H1 (cell line): Measurements from ENCODE around the gene SLX9. TPM values are rescaled to one million over a fixed set of nuclear protein-coding genes. Genes with fewer than 3 reads are reported as not detected.

Experiments used
- CTCF ChIA-PET: fragments of 300-600 bp; sonication (Branson Sonifier 250); formaldehyde crosslinking; loops from one replicate; lab custom pipeline; 2021; ENCODE audit not compliant: partially characterized antibody; lab: Charles Lee
- POLR2A ChIA-PET: fragments of 300-600 bp; sonication (Branson Sonifier 250); formaldehyde crosslinking; loops from one replicate; lab custom pipeline; 2021; ENCODE audit warnings: inconsistent platforms; ENCODE audit not compliant: partially characterized antibody; lab: Charles Lee
- DNase-seq, 2 experiments: peaks; one replicate each; pipeline versions ENCODE4 v3.0.0 to v3.0.0-alpha.2; 2010 to 2022; ENCODE audit warnings: low spot score in 2 of 2, low read depth in 1 of 2, mixed read lengths in 1 of 2
- FAIRE-seq: peaks from 2 replicates; lab custom pipeline; 2011; peaks lifted over from hg19 to GRCh38; lab: Jason Lieb, UNC
- H2AFZ ChIP-seq: 2 replicates; pipeline ENCODE4 v1.8.1; 2012; ENCODE audit warnings: low read length, inconsistent platforms
- H2AK5ac ChIP-seq: 2 replicates; pipeline ENCODE4 v1.6.1; 2013; ENCODE audit warnings: low read depth, low read length
- H2BK120ac ChIP-seq: replicated peaks from 2 replicates; pipeline ENCODE3; 2013; ENCODE audit warnings: low read depth, low read length, inconsistent platforms
- H2BK12ac ChIP-seq: 2 replicates; pipeline ENCODE4 v1.6.1; 2013; ENCODE audit warnings: low read depth, low read length
- H2BK15ac ChIP-seq: 2 replicates; pipeline ENCODE4 v1.6.1; 2013; ENCODE audit warnings: low read length
- H2BK20ac ChIP-seq: 2 replicates; pipeline ENCODE4 v1.6.1; 2013; ENCODE audit warnings: low read length
- H2BK5ac ChIP-seq: 2 replicates; pipeline ENCODE4 v1.6.1; 2013; ENCODE audit warnings: low read depth, low read length
- H3K14ac ChIP-seq: 2 replicates; pipeline ENCODE4 v1.6.1; 2013; ENCODE audit warnings: inconsistent platforms; ENCODE audit not compliant: insufficient read length
- H3K18ac ChIP-seq: 2 replicates; pipeline ENCODE4 v1.6.1; 2013; ENCODE audit warnings: low read length; ENCODE audit errors: extremely low read depth
- H3K23ac ChIP-seq: 2 replicates; pipeline ENCODE4 v1.6.1; 2013; ENCODE audit warnings: inconsistent platforms; ENCODE audit not compliant: insufficient read length
- H3K23me2 ChIP-seq: 2 replicates; pipeline ENCODE4 v1.6.1; 2013; ENCODE audit warnings: low read depth, low read length
- H3K27ac ChIP-seq: 2 replicates; pipeline ENCODE4 v1.6.1; 2011; ENCODE audit warnings: low read depth, low read length, inconsistent platforms
- H3K27me3 ChIP-seq, 4 experiments: replicated peaks in 1 of 4; 1 replicate in 1 of 4; 2 replicates in 3 of 4; pipeline versions ENCODE4 v1.6.1 to v1.8.1; 2011 to 2013; ENCODE audit warnings: low read length in 3 of 4, mild to moderate bottlenecking in 3 of 4, inconsistent platforms in 2 of 4, mixed read lengths in 2 of 4, moderate library complexity in 1 of 4; ENCODE audit not compliant: control insufficient read depth in 3 of 4, insufficient read depth in 3 of 4; ENCODE audit errors: extremely low read depth in 1 of 4
- H3K36me3 ChIP-seq, 4 experiments: 2 replicates each; pipeline versions ENCODE4 v1.6.1 to v1.8.1; 2011 to 2013; ENCODE audit warnings: mild to moderate bottlenecking in 4 of 4, low read length in 3 of 4, moderate library complexity in 2 of 4, control low read depth in 1 of 4, inconsistent platforms in 1 of 4; ENCODE audit not compliant: insufficient read depth in 4 of 4, control insufficient read depth in 2 of 4
- H3K4ac ChIP-seq: replicated peaks from 2 replicates; pipeline ENCODE3; 2013; ENCODE audit warnings: low read length, low read depth, mixed read lengths, inconsistent platforms; ENCODE audit not compliant: insufficient read length
- H3K4me1 ChIP-seq, 4 experiments: replicated peaks in 1 of 4; 1 replicate in 1 of 4; 2 replicates in 3 of 4; pipeline versions ENCODE4 v1.6.1 to v1.8.1; 2011 to 2013; ENCODE audit warnings: low read length in 3 of 4, inconsistent platforms in 2 of 4, mixed read lengths in 1 of 4; ENCODE audit not compliant: insufficient read depth in 4 of 4, control insufficient read depth in 3 of 4
- H3K4me2 ChIP-seq, 2 experiments: 2 replicates each; pipeline versions ENCODE4 v1.6.1 to v1.8.1; 2011 to 2013; ENCODE audit warnings: low read depth in 2 of 2, low read length in 2 of 2, control low read depth in 1 of 2, inconsistent platforms in 1 of 2, mild to moderate bottlenecking in 1 of 2; ENCODE audit not compliant: insufficient read depth in 1 of 2
- H3K4me3 ChIP-seq, 4 experiments: fragments of 200-600, 300-600 bp in 1 of 4; sonication (generic), shearing (Covaris generic), sonication (Bioruptor Twin) in 1 of 4; 2 replicates each; pipeline versions ENCODE4 v1.5.1 to v1.8.1; 2011 to 2016; ENCODE audit warnings: low read length in 4 of 4, low read depth in 3 of 4, control low read depth in 2 of 4, inconsistent platforms in 2 of 4, mild to moderate bottlenecking in 2 of 4, mixed read lengths in 1 of 4, moderate library complexity in 1 of 4; ENCODE audit not compliant: insufficient read depth in 2 of 4; ENCODE audit errors: extremely low read depth in 1 of 4
- H3K56ac ChIP-seq: replicated peaks from 2 replicates; pipeline ENCODE3; 2013; ENCODE audit warnings: low read depth, mild to moderate bottlenecking, mixed read lengths, low read length, inconsistent platforms; ENCODE audit not compliant: insufficient read length
- H3K79me1 ChIP-seq: 2 replicates; pipeline ENCODE4 v1.6.1; 2013; ENCODE audit warnings: low read depth, low read length, control low read depth
- H3K79me2 ChIP-seq, 2 experiments: 2 replicates each; pipeline versions ENCODE4 v1.6.1 to v1.8.1; 2012 to 2013; ENCODE audit warnings: low read length in 2 of 2, mild to moderate bottlenecking in 2 of 2, inconsistent platforms in 1 of 2; ENCODE audit not compliant: insufficient read depth in 2 of 2, control insufficient read depth in 1 of 2
- H3K9ac ChIP-seq, 4 experiments: replicated peaks in 1 of 4; 1 replicate in 1 of 4; 2 replicates in 3 of 4; pipeline versions ENCODE4 v1.6.1 to v1.8.1; 2011 to 2013; ENCODE audit warnings: low read depth in 3 of 4, low read length in 3 of 4, control low read depth in 2 of 4, mild to moderate bottlenecking in 2 of 4, moderate library complexity in 2 of 4, inconsistent platforms in 1 of 4; ENCODE audit errors: extremely low read depth in 1 of 4
- H3K9me3 ChIP-seq, 2 experiments: 2 replicates each; pipeline versions ENCODE4 v1.6.1 to v1.8.1; 2012 to 2013; ENCODE audit warnings: mild to moderate bottlenecking in 2 of 2, moderate library complexity in 2 of 2, control low read depth in 1 of 2, inconsistent platforms in 1 of 2, low read depth in 1 of 2, low read length in 1 of 2, mixed read lengths in 1 of 2; ENCODE audit not compliant: insufficient read depth in 2 of 2
- H4K20me1 ChIP-seq, 2 experiments: replicated peaks in 1 of 2; 2 replicates each; pipeline versions ENCODE3 to v1.8.1; 2011 to 2013; ENCODE audit warnings: inconsistent platforms in 2 of 2, low read length in 2 of 2, mild to moderate bottlenecking in 1 of 2; ENCODE audit not compliant: insufficient read depth in 2 of 2, control insufficient read depth in 1 of 2
- H4K5ac ChIP-seq: 2 replicates; pipeline ENCODE4 v1.6.1; 2013; ENCODE audit warnings: low read length, low read depth, mixed read lengths, inconsistent platforms; ENCODE audit not compliant: insufficient read length
- H4K8ac ChIP-seq: 2 replicates; pipeline ENCODE4 v1.8.0; 2013; ENCODE audit warnings: mild to moderate bottlenecking, moderate library complexity, low read length, inconsistent platforms; ENCODE audit not compliant: insufficient read depth; ENCODE audit errors: extremely low read depth
- H4K91ac ChIP-seq: replicated peaks from 2 replicates; pipeline ENCODE3; 2013; ENCODE audit warnings: low read length, mixed read lengths, inconsistent platforms; ENCODE audit not compliant: insufficient read length
- CHD2 ChIP-seq: IDR thresholded peaks from 2 replicates; pipeline ENCODE4 v1.6.1; 2012; ENCODE audit warnings: low read length, improper control_type of control experiment
- EGR1 ChIP-seq: IDR thresholded peaks from 2 replicates; pipeline ENCODE4 v1.6.1; 2011; ENCODE audit warnings: low read depth, low read length, borderline replicate concordance
- GABPA ChIP-seq: IDR thresholded peaks from 2 replicates; pipeline ENCODE4 v1.6.1; 2011; ENCODE audit warnings: mild to moderate bottlenecking, low read length, moderate library complexity, borderline replicate concordance; ENCODE audit not compliant: insufficient read depth
- GTF2F1 ChIP-seq: IDR thresholded peaks from 2 replicates; pipeline ENCODE4 v1.6.1; 2012; ENCODE audit warnings: low read depth, low read length, improper control_type of control experiment, borderline replicate concordance
- HDAC2 ChIP-seq, 2 experiments: fragments of 300-600 bp in 1 of 2; sonication (generic) in 1 of 2; IDR thresholded peaks; 2 replicates each; pipeline ENCODE4 v1.6.1; 2011 to 2012; ENCODE audit warnings: low read depth in 2 of 2, low read length in 2 of 2, mild to moderate bottlenecking in 2 of 2, moderate library complexity in 2 of 2, borderline replicate concordance in 1 of 2, inconsistent platforms in 1 of 2
- JUND ChIP-seq: IDR thresholded peaks from 2 replicates; pipeline ENCODE4 v1.6.1; 2011; ENCODE audit warnings: mild to moderate bottlenecking, improper control_type of control experiment, low read length
- KDM1A ChIP-seq: fragments of 200-600, 300-600 bp; sonication (generic); IDR thresholded peaks from 2 replicates; pipeline ENCODE4 v1.7.1; 2016; ENCODE audit warnings: mild to moderate bottlenecking, low read length, borderline replicate concordance
- KDM4A ChIP-seq: IDR thresholded peaks from one replicate; pipeline ENCODE4 v1.7.1; 2012; ENCODE audit warnings: low read depth, mild to moderate bottlenecking, moderate library complexity, low read length, inconsistent platforms; ENCODE audit not compliant: severe bottlenecking
- KDM5A ChIP-seq: fragments of 200-600 bp; IDR thresholded peaks from 2 replicates; pipeline ENCODE4 v1.7.1; 2012; ENCODE audit warnings: mild to moderate bottlenecking, low read length, inconsistent platforms, mixed read lengths
- NRF1 ChIP-seq: IDR thresholded peaks from 2 replicates; pipeline ENCODE4 v1.6.1; 2011; ENCODE audit warnings: mild to moderate bottlenecking, low read depth, low read length, improper control_type of control experiment
- PHF8 ChIP-seq: fragments of 200-600 bp; sonication (generic); conservative IDR thresholded peaks from 2 replicates; pipeline ENCODE4 v1.7.1; 2012; ENCODE audit warnings: low read depth, mild to moderate bottlenecking, inconsistent platforms, low read length, moderate library complexity
- RAD21 ChIP-seq, 2 experiments: IDR thresholded peaks in 1 of 2; conservative IDR thresholded peaks in 1 of 2; 2 replicates each; pipeline ENCODE4 v1.6.1; 2011; ENCODE audit warnings: low read depth in 2 of 2, low read length in 2 of 2, improper control_type of control experiment in 1 of 2, inconsistent platforms in 1 of 2, mild to moderate bottlenecking in 1 of 2, moderate library complexity in 1 of 2
- TAF7 ChIP-seq: optimal IDR thresholded peaks from 2 replicates; pipeline ENCODE3; 2011; ENCODE audit warnings: low read depth, mild to moderate bottlenecking, inconsistent platforms, low read length, moderate library complexity, borderline replicate concordance
- WGBS, 2 experiments: shearing (Covaris generic) in 1 of 2; methylation state at CpG; one replicate each; pipeline versions ENCODE4 v1.1.6 to v1.1.7; 2013 to 2015; ENCODE audit warnings: low lambda C conversion rate in 2 of 2, mixed read lengths in 2 of 2, inconsistent platforms in 1 of 2, low coverage in 1 of 2, missing lambda C conversion rate in 1 of 2; ENCODE audit not compliant: insufficient replicate concordance in 2 of 2, insufficient coverage in 1 of 2, insufficient read length in 1 of 2; ENCODE audit errors: extremely low coverage in 1 of 2, missing lambda C conversion rate in 1 of 2; 5-methylcytosine and 5-hydroxymethylcytosine counted together
- polyA plus RNA-seq, 7 experiments: library from polyadenylated mRNA; depleted of rRNA in 3 of 7; stranded (reverse) in 5 of 7; unstranded in 2 of 7; fragments of >200 nt in 5 of 7; fragments of 200-250 nt in 2 of 7; gene quantifications; 1 replicate in 5 of 7; 2 replicates in 1 of 7; 4 replicates in 1 of 7; pipeline versions ENCODE4 v1.2.1 to v1.2.3, GENCODE V29; 2011 to 2013; ENCODE audit warnings: missing spikeins in 2 of 7, mixed read lengths in 2 of 7
- total RNA-seq: library from RNA; stranded (reverse); fragmentation: NEBNext Ultra II Directional; extraction: Animal tissue kit (Norgen Biotek cat#: 25700); gene quantifications from 2 replicates; pipeline ENCODE4 v1.2.1, GENCODE V29; 2021

SLX9 gene
- total and polyA plus RNA-seq, 2 of the 8 experiments (the other 6 are each of a cell fraction or from before 2014, with no cell fraction given), result 17.7 to 57.3 TPM

DNA sequence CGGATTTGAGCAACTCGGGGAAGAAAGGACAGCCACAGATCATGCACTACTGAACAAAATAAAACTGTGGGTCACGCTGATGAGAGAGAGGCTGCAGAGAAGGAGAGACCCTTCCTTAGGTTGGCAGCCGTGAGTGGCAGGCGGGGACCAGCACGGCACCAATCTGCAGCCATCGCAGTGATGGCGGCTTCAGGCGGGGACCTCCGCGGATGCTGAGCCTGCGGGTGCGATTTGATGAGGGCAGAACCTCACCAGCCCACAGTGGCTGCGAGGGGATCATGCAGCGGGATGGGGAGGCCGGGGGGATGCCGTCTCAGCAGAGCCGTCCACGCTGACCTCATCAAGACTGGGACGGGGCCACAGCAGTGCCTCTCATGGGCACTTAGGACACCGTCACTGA is 30.9 kb upstream of the SLX9 start:
- no peak overlapping the region for H3K4me3 ChIP-seq
- peaks cover 0 to 11% (median 0%) of the 10 kb centered on the region in 4 experiments; a peak in 3 of 7 replicates for H3K4me1 ChIP-seq
- no peak overlapping the region for H3K27ac ChIP-seq
- H4K5ac ChIP-seq, result no peak overlapping the region
- ChIA-PET CTCF (interaction anchor here (0.7 to 4.4 kb wide), 4 partner anchors 11 to 70 kb away, joined by 3 to 28 read pairs (median 3); no protein-coding TSS in a partner anchor), POLR2A (no interaction called here)
- H3K79me2 ChIP-seq, result no peaks in the 10 kb centered on the region
- no peak overlapping the region for H2BK120ac ChIP-seq
- no peak for DNase-seq
- H4K20me1 ChIP-seq, result peaks cover 0 to 6% of the 10 kb centered on the region in 2 experiments
- H3K36me3 ChIP-seq, result no peaks in the 10 kb centered on the region
- no peak overlapping the region for H3K4me2 ChIP-seq
- H3K18ac ChIP-seq, result no peak overlapping the region
- no peak overlapping the region for H3K23ac ChIP-seq
- no peak overlapping the region; the same call in 1 of the 2 replicates for H2AK5ac ChIP-seq
- H4K91ac ChIP-seq, result no peak overlapping the region
- no peaks in the 10 kb centered on the region for H3K9me3 ChIP-seq
- H3K4ac ChIP-seq, result no peak overlapping the region
- no peak for FAIRE-seq
- 93% methylated on average over 19 of the region's 21 CpGs; no CpG with 5 or more reads in 1 of the 2 experiments for WGBS, 2 experiments
- peaks cover 9% of the 10 kb centered on the region; the same call in 1 of the 2 replicates for H3K23me2 ChIP-seq
- no peak overlapping the region for H3K9ac ChIP-seq
- H3K79me1 ChIP-seq, result no peaks in the 10 kb centered on the region
- H2BK5ac ChIP-seq, result no peak overlapping the region
- no peak overlapping the region for H2AFZ ChIP-seq
- no peak overlapping the region for H2BK15ac ChIP-seq
- no peak overlapping the region for H4K8ac ChIP-seq
- no peak overlapping the region for H3K14ac ChIP-seq
- no peak overlapping the region for H3K56ac ChIP-seq
- peaks cover 0 to 4% (median 1%) of the 10 kb centered on the region in 4 experiments; a peak in 1 of 7 replicates for H3K27me3 ChIP-seq
- no peak overlapping the region for H2BK12ac ChIP-seq
- H2BK20ac ChIP-seq, result no peak overlapping the region
- TF ChIP-seq JUND, result no peak
- no peak for TF ChIP-seq KDM1A
- no peak for TF ChIP-seq KDM4A
- TF ChIP-seq EGR1, result no peak
- TF ChIP-seq RAD21 (IDR thresholded peaks at IDR 0.05 in 1 of 2, conservative IDR thresholded peaks at IDR 0.05 in 1 of 2; ENCODE audit: low read depth in 2 of 2, low read length in 2 of 2), result no peak
- TF ChIP-seq KDM5A, result no peak
- no peak for TF ChIP-seq PHF8
- no peak for TF ChIP-seq TAF7
- no peak for TF ChIP-seq HDAC2 (IDR thresholded peaks at IDR 0.05; ENCODE audit: borderline replicate concordance in 1 of 2, low read depth in 2 of 2, low read length in 2 of 2)
- TF ChIP-seq NRF1, result no peak
- no peak for TF ChIP-seq CHD2
- TF ChIP-seq GTF2F1, result no peak
- TF ChIP-seq GABPA, result no peak
